SK-N-SH (cell line): ENCODE results near the gene TAMALIN. TPM values are rescaled to one million over a fixed set of nuclear protein-coding genes. Genes with fewer than 3 reads are reported as not detected.
A peak's percentile ranks its signal among the peaks of the same experiment; 100 is the strongest.

Source experiments
- CTCF ChIA-PET: fragments of 300-600, 350-600 bp; formaldehyde crosslinking; extraction: SDS; loops from one replicate; lab custom pipeline; 2021; lab: Yijun Ruan, JAX
- POLR2A ChIA-PET: fragments of 350-600 bp; sonication (Branson Sonifier 250); formaldehyde crosslinking; extraction: SDS; loops from one replicate; lab custom pipeline; 2020; ENCODE audit warnings: antibody characterized with exemption, inconsistent platforms; lab: Yijun Ruan, JAX
- DNase-seq: peaks from one replicate; pipeline ENCODE4 v3.0.0; 2012
- H2AFZ ChIP-seq: fragments of 200-600 bp; sonication (generic); 2 replicates; pipeline ENCODE4 v1.8.1; 2016; ENCODE audit warnings: antibody characterized with exemption, mild to moderate bottlenecking, low read depth
- H3F3A ChIP-seq: fragments of 200-600 bp; sonication (generic); replicated peaks from 2 replicates; pipeline ENCODE3; 2016; ENCODE audit warnings: antibody characterized with exemption, mild to moderate bottlenecking; ENCODE audit not compliant: insufficient read depth
- H3K27ac ChIP-seq, 2 experiments: fragments of 200-500 bp in 1 of 2; fragments of 200-600 bp in 1 of 2; sonication (Bioruptor generic) in 1 of 2; sonication (generic), shearing (Covaris generic) in 1 of 2; 2 replicates each; pipeline versions ENCODE4 v1.5.1 to v1.6.1; 2014 to 2016; ENCODE audit warnings: low read depth in 2 of 2, inconsistent platforms in 1 of 2, low read length in 1 of 2, mild to moderate bottlenecking in 1 of 2, mixed read lengths in 1 of 2
- H3K27me3 ChIP-seq: fragments of 200-600 bp; sonication (generic), shearing (Covaris generic); 2 replicates; pipeline ENCODE4 v1.6.1; 2016; ENCODE audit warnings: mixed run types; ENCODE audit not compliant: insufficient read depth
- H3K36me3 ChIP-seq, 2 experiments: fragments of 200-500 bp in 1 of 2; fragments of 200-600 bp in 1 of 2; sonication (Bioruptor generic) in 1 of 2; sonication (generic) in 1 of 2; replicated peaks in 1 of 2; 2 replicates each; pipeline versions ENCODE3 to v1.5.1; 2014 to 2016; ENCODE audit warnings: low read length in 1 of 2, mild to moderate bottlenecking in 1 of 2; ENCODE audit not compliant: insufficient read depth in 2 of 2, control insufficient read depth in 1 of 2
- H3K4me1 ChIP-seq, 2 experiments: fragments of 200-500 bp in 1 of 2; fragments of 200-600 bp in 1 of 2; sonication (Bioruptor generic) in 1 of 2; sonication (generic), shearing (Covaris generic) in 1 of 2; 2 replicates each; pipeline versions ENCODE4 v1.5.1 to v1.6.1; 2014 to 2016; ENCODE audit warnings: low read depth in 1 of 2, low read length in 1 of 2, mixed run types in 1 of 2; ENCODE audit not compliant: insufficient read depth in 2 of 2, control insufficient read depth in 1 of 2
- H3K4me2 ChIP-seq: fragments of 200-600 bp; sonication (generic), shearing (Covaris generic); 2 replicates; pipeline ENCODE4 v1.6.1; 2017; ENCODE audit warnings: mixed run types
- H3K4me3 ChIP-seq, 2 experiments: fragments of 200-500 bp in 1 of 2; fragments of 200-600 bp in 1 of 2; sonication (Bioruptor generic) in 1 of 2; sonication (generic), shearing (Covaris generic) in 1 of 2; 2 replicates each; pipeline versions ENCODE4 v1.5.1 to v1.8.1; 2014 to 2016; ENCODE audit warnings: low read depth in 2 of 2, inconsistent platforms in 1 of 2, low read length in 1 of 2, mild to moderate bottlenecking in 1 of 2, mixed read lengths in 1 of 2, moderate library complexity in 1 of 2
- H3K79me2 ChIP-seq: fragments of 200-600 bp; sonication (generic); 2 replicates; pipeline ENCODE4 v1.8.1; 2017; ENCODE audit warnings: mild to moderate bottlenecking; ENCODE audit not compliant: insufficient read depth
- H3K9ac ChIP-seq: fragments of 200-600 bp; sonication (generic); 2 replicates; pipeline ENCODE4 v1.6.1; 2017; ENCODE audit warnings: mixed run types
- H3K9me2 ChIP-seq: fragments of 200-600 bp; sonication (generic); 2 replicates; pipeline ENCODE4 v1.6.1; 2017; ENCODE audit warnings: mixed run types
- H3K9me3 ChIP-seq: fragments of 200-600 bp; sonication (generic); 2 replicates; pipeline ENCODE4 v1.6.1; 2017; ENCODE audit warnings: mixed run types, mild to moderate bottlenecking, moderate library complexity
- H4K20me1 ChIP-seq: fragments of 200-600 bp; sonication (generic); 2 replicates; pipeline ENCODE4 v1.6.1; 2017; ENCODE audit warnings: mild to moderate bottlenecking, mixed run types; ENCODE audit not compliant: insufficient read depth
- EZH2phosphoT487 ChIP-seq: fragments of 200-600 bp; sonication (generic); IDR thresholded peaks from 2 replicates; pipeline ENCODE4 v1.6.1; 2017; ENCODE audit warnings: low read depth, mixed run types, mild to moderate bottlenecking, antibody characterized with exemption, moderate library complexity, borderline replicate concordance
- FOSL2 ChIP-seq: IDR thresholded peaks from 2 replicates; pipeline ENCODE4 v1.4.0; 2012; ENCODE audit warnings: low read depth, mild to moderate bottlenecking, moderate library complexity, borderline replicate concordance
- FOXJ3 ChIP-seq: sonication (generic); formaldehyde crosslinking; IDR thresholded peaks from 2 replicates; pipeline ENCODE4 v1.5.1; 2020; ENCODE audit warnings: mild to moderate bottlenecking, missing genetic modification reagents
- FOXM1 ChIP-seq: IDR thresholded peaks from 2 replicates; pipeline ENCODE4 v1.4.0; 2012; ENCODE audit warnings: low read depth, mild to moderate bottlenecking
- MEF2A ChIP-seq: IDR thresholded peaks from 2 replicates; pipeline ENCODE4 v1.4.0; 2012; ENCODE audit warnings: low read depth, borderline replicate concordance
- MXI1 ChIP-seq: IDR thresholded peaks from 2 replicates; pipeline ENCODE4 v1.6.1; 2012; ENCODE audit warnings: mild to moderate bottlenecking, low read depth, low read length, improper control_type of control experiment
- NFIC ChIP-seq: IDR thresholded peaks from 2 replicates; pipeline ENCODE4 v1.4.0; 2012; ENCODE audit warnings: borderline replicate concordance
- NRF1 ChIP-seq: IDR thresholded peaks from 2 replicates; pipeline ENCODE4 v1.6.1; 2012; ENCODE audit warnings: low read depth, mild to moderate bottlenecking, low read length
- RAD21 ChIP-seq: IDR thresholded peaks from 2 replicates; pipeline ENCODE4 v1.6.1; 2012; ENCODE audit warnings: mild to moderate bottlenecking, low read length
- RCOR1 ChIP-seq: fragments of 150-350 bp; IDR thresholded peaks from 2 replicates; pipeline ENCODE4 v1.6.1; 2017; ENCODE audit warnings: antibody characterized with exemption, low read length
- SIN3A ChIP-seq: IDR thresholded peaks from 2 replicates; pipeline ENCODE4 v1.6.1; 2012; ENCODE audit warnings: low read depth, mild to moderate bottlenecking, low read length, moderate library complexity, borderline replicate concordance
- SMC3 ChIP-seq: IDR thresholded peaks from 2 replicates; pipeline ENCODE4 v1.6.1; 2012; ENCODE audit warnings: low read depth, low read length, improper control_type of control experiment
- TAF1 ChIP-seq: IDR thresholded peaks from 2 replicates; pipeline ENCODE4 v1.6.1; 2012; ENCODE audit warnings: low read depth, mild to moderate bottlenecking, low read length, moderate library complexity, borderline replicate concordance
- TEAD4 ChIP-seq: IDR thresholded peaks from 2 replicates; pipeline ENCODE4 v1.4.0; 2012; ENCODE audit warnings: mild to moderate bottlenecking, borderline replicate concordance; ENCODE audit not compliant: insufficient read depth
- YY1 ChIP-seq: IDR thresholded peaks from 2 replicates; pipeline ENCODE4 v1.4.0; 2012; ENCODE audit warnings: low read depth, mild to moderate bottlenecking
- WGBS: methylation state at CpG from one replicate; pipeline ENCODE4 v1.1.6; 2017; ENCODE audit warnings: low lambda C conversion rate; 5-methylcytosine and 5-hydroxymethylcytosine counted together
- polyA plus RNA-seq, 3 experiments: library from polyadenylated mRNA; depleted of rRNA; stranded (reverse); fragments of >200 nt; gene quantifications; 2 replicates each; pipeline ENCODE4 v1.2.3, GENCODE V29; 2012
- TF ChIP-seq, protein P1 (sequence below): fragments of 150-350 bp; IDR thresholded peaks from 2 replicates; pipeline ENCODE4 v1.6.1; 2017; ENCODE audit warnings: antibody characterized with exemption, low read length, low read depth, borderline replicate concordance
- TF ChIP-seq, protein P2 (sequence below): IDR thresholded peaks from 2 replicates; pipeline ENCODE4 v1.4.0; 2012; ENCODE audit warnings: low read depth, borderline replicate concordance
- TF ChIP-seq, protein P3 (sequence below): fragments of 150-350 bp; IDR thresholded peaks from 2 replicates; pipeline ENCODE4 v1.6.1; 2016; ENCODE audit warnings: mild to moderate bottlenecking, low read depth, low read length
- TF ChIP-seq, protein P4 (sequence below): fragments of 200-600 bp; sonication (generic); IDR thresholded peaks from 2 replicates; pipeline ENCODE4 v1.6.1; 2017; ENCODE audit warnings: antibody characterized with exemption, mild to moderate bottlenecking, moderate library complexity

TAMALIN gene
- polyA plus RNA-seq, 1 of the 3 experiments (the other 2 are of a cell fraction) = 2.4 TPM

DNA sequence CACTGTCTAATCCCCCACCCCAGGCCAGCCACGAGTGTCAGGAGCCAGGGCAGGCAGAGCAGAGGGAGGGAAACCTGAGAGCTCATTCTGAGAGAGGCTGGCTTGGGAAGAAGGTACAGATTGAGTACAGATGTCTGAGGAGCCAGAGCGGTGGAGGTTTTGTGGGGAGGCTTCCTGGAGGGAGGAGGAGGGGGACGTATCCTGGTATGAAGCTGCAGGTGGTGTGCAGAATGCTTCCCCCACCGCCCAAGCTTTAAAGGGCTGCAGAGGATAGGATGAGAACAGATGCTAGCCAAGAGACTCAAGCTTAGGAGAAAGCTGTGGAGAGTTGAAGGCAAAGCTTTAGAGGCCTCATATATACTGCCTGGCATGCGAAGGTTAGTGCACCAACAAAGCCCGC, 3.2 kb upstream of the TAMALIN start:
- no peaks in the 10 kb centered on the region for H3K9me3 ChIP-seq
- H3K9me2 ChIP-seq = no peaks in the 10 kb centered on the region
- H3K36me3 ChIP-seq = peaks cover 0 to 2% of the 10 kb centered on the region in 2 experiments
- no peak overlapping the region for H2AFZ ChIP-seq
- ChIA-PET CTCF (interaction anchor here (0.7 to 13.1 kb wide), 23 partner anchors 10 to 368 kb away, joined by 3 to 526 read pairs (median 4); partner anchors contain the start of gene ANKRD33), POLR2A (interaction anchor here (0.6 to 1.5 kb wide), 5 partner anchors 17 to 1934 kb away, joined by 3 to 6 read pairs (median 3); no protein-coding TSS in a partner anchor)
- no peak overlapping the region for H3K9ac ChIP-seq
- no peaks in the 10 kb centered on the region for H3K79me2 ChIP-seq
- no peak for TF ChIP-seq EZH2phosphoT487
- H3K4me3 ChIP-seq = no peak overlapping the region
- H3F3A ChIP-seq = peaks cover 5% of the 10 kb centered on the region
- H4K20me1 ChIP-seq = no peaks in the 10 kb centered on the region
- DNase-seq = no peak
- H3K27ac ChIP-seq = no peak overlapping the region
- no peaks in the 10 kb centered on the region for H3K27me3 ChIP-seq
- H3K4me2 ChIP-seq = no peak overlapping the region
- H3K4me1 ChIP-seq = peaks cover 0 to 13% of the 10 kb centered on the region in 2 experiments; a peak in 1 of 4 replicates
- 75% methylated on average over 6 of the region's 6 CpGs for WGBS

DNA sequence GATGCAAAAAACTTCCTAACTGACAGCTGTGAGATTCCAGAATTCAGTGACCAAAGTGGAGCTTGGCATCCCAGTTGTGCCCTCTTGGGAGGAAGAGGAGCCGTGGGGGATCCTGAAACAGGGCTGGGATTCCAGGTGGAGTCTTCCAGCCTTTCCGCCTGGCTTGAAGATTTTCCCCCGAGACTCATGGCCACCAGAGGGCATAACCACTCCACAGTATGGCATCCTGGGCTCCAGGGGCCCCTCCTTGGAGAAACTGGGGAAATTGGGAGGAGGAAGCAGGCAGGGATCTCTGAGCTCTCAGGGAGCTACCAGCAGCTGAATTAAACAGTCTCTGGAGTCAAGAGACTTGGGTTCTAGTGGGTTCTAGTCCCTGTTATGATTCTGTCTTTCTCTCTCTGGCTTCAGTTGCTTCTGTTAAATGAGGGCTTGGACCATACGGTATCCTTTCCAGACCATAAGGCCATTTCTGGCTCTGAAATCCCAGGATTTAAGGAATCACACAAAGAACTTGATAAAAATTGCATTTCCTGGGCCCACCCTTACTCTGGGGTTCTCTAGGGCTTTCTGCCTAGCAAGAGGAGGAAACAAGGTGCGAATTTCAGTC, 2.6 kb upstream of the TAMALIN start:
- no peaks in the 10 kb centered on the region for H4K20me1 ChIP-seq
- no peak overlapping the region for H2AFZ ChIP-seq
- ChIA-PET POLR2A (interaction anchor here (0.6 to 1.5 kb wide), 3 partner anchors 16 to 46 kb away, joined by 3 to 6 read pairs (median 4); no protein-coding TSS in a partner anchor), CTCF (interaction anchor here (0.6 to 13.1 kb wide), 24 partner anchors 10 to 369 kb away, joined by 3 to 526 read pairs (median 4); partner anchors contain the start of gene ANKRD33)
- peak; percentile 67 for DNase-seq
- no peak overlapping the region for H3K4me3 ChIP-seq
- no peaks in the 10 kb centered on the region for H3K9me3 ChIP-seq
- H3K27me3 ChIP-seq = no peaks in the 10 kb centered on the region
- no peak overlapping the region for H3K27ac ChIP-seq
- WGBS = 79% methylated on average over 5 of the region's 5 CpGs
- no peak overlapping the region for H3K4me2 ChIP-seq
- no peaks in the 10 kb centered on the region for H3K9me2 ChIP-seq
- TF ChIP-seq FOSL2 = no peak
- peak; percentile 79 for TF ChIP-seq RAD21
- TF ChIP-seq MEF2A = no peak
- TF ChIP-seq YY1 = no peak
- TF ChIP-seq FOXM1 = no peak
- TF ChIP-seq MXI1 = no peak
- TF ChIP-seq, protein P1, sequence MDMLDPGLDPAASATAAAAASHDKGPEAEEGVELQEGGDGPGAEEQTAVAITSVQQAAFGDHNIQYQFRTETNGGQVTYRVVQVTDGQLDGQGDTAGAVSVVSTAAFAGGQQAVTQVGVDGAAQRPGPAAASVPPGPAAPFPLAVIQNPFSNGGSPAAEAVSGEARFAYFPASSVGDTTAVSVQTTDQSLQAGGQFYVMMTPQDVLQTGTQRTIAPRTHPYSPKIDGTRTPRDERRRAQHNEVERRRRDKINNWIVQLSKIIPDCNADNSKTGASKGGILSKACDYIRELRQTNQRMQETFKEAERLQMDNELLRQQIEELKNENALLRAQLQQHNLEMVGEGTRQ = no peak
- TF ChIP-seq TEAD4 = no peak
- no peak for TF ChIP-seq FOXJ3 (CRISPR knock-in tag)
- TF ChIP-seq, protein P2, sequence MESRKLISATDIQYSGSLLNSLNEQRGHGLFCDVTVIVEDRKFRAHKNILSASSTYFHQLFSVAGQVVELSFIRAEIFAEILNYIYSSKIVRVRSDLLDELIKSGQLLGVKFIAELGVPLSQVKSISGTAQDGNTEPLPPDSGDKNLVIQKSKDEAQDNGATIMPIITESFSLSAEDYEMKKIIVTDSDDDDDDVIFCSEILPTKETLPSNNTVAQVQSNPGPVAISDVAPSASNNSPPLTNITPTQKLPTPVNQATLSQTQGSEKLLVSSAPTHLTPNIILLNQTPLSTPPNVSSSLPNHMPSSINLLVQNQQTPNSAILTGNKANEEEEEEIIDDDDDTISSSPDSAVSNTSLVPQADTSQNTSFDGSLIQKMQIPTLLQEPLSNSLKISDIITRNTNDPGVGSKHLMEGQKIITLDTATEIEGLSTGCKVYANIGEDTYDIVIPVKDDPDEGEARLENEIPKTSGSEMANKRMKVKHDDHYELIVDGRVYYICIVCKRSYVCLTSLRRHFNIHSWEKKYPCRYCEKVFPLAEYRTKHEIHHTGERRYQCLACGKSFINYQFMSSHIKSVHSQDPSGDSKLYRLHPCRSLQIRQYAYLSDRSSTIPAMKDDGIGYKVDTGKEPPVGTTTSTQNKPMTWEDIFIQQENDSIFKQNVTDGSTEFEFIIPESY = no peak
- no peak for TF ChIP-seq TAF1
- no peak for TF ChIP-seq EZH2phosphoT487
- TF ChIP-seq, protein P3, sequence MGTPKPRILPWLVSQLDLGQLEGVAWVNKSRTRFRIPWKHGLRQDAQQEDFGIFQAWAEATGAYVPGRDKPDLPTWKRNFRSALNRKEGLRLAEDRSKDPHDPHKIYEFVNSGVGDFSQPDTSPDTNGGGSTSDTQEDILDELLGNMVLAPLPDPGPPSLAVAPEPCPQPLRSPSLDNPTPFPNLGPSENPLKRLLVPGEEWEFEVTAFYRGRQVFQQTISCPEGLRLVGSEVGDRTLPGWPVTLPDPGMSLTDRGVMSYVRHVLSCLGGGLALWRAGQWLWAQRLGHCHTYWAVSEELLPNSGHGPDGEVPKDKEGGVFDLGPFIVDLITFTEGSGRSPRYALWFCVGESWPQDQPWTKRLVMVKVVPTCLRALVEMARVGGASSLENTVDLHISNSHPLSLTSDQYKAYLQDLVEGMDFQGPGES = no peak
- no peak for TF ChIP-seq NFIC
- TF ChIP-seq, protein P4, sequence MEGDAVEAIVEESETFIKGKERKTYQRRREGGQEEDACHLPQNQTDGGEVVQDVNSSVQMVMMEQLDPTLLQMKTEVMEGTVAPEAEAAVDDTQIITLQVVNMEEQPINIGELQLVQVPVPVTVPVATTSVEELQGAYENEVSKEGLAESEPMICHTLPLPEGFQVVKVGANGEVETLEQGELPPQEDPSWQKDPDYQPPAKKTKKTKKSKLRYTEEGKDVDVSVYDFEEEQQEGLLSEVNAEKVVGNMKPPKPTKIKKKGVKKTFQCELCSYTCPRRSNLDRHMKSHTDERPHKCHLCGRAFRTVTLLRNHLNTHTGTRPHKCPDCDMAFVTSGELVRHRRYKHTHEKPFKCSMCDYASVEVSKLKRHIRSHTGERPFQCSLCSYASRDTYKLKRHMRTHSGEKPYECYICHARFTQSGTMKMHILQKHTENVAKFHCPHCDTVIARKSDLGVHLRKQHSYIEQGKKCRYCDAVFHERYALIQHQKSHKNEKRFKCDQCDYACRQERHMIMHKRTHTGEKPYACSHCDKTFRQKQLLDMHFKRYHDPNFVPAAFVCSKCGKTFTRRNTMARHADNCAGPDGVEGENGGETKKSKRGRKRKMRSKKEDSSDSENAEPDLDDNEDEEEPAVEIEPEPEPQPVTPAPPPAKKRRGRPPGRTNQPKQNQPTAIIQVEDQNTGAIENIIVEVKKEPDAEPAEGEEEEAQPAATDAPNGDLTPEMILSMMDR = peak; percentile 73
- TF ChIP-seq SIN3A = no peak
- TF ChIP-seq RCOR1 = no peak
- peak; percentile 86 for TF ChIP-seq SMC3
- no peak for TF ChIP-seq NRF1
- H3K9ac ChIP-seq = no peak overlapping the region
- peaks cover 0 to 2% of the 10 kb centered on the region in 2 experiments for H3K36me3 ChIP-seq
- H3K4me1 ChIP-seq = peaks cover 0 to 15% of the 10 kb centered on the region in 2 experiments; a peak in 1 of 4 replicates
- no peaks in the 10 kb centered on the region for H3K79me2 ChIP-seq
- peaks cover 5% of the 10 kb centered on the region for H3F3A ChIP-seq
